ENCODE data around the gene HIPK2.

HIPK2 gene

GRCh38 chr7:139667377-139667776 is 110.4 kb downstream of the HIPK2 start:
- DNase-seq, result no peak

- no peak for DNase-seq
These were observed 111.3 kb downstream of the HIPK2 start for GRCh38 chr7:139666501-139666900.

GRCh38 chr7:139664434-139664833 is 113.4 kb downstream of the HIPK2 start:
- DNase-seq, result no peak

GRCh38 chr7:139663608-139664177 is 114.1 kb downstream of the HIPK2 start:
- no peak for DNase-seq

GRCh38 chr7:139661903-139662302 is 115.9 kb downstream of the HIPK2 start:
- no peak for DNase-seq

- DNase-seq, result no peak
These were observed 116.8 kb downstream of the HIPK2 start for GRCh38 chr7:139661043-139661440.

- DNase-seq, result no peak
These were observed 117.3 kb downstream of the HIPK2 start for GRCh38 chr7:139660317-139661042.

GRCh38 chr7:139659922-139660316 is 117.9 kb downstream of the HIPK2 start:
- DNase-seq, result no peak

- DNase-seq, result no peak
These were observed 118.7 kb downstream of the HIPK2 start for GRCh38 chr7:139658908-139659675.

- peak in 1 of 2 donors; percentile 39 for DNase-seq
These were observed 119.5 kb downstream of the HIPK2 start for GRCh38 chr7:139658296-139658695.

- no peak for DNase-seq
These were observed 120.1 kb downstream of the HIPK2 start for GRCh38 chr7:139657725-139658124.

- no peak for DNase-seq
These were observed 121.4 kb downstream of the HIPK2 start for GRCh38 chr7:139656387-139656786.

- no peak for DNase-seq
These were observed 122.5 kb downstream of the HIPK2 start for GRCh38 chr7:139655305-139655704.

- DNase-seq, result peak; percentile 31 to 55
These were observed 123.3 kb downstream of the HIPK2 start for GRCh38 chr7:139654276-139655181.

- DNase-seq, result no peak
These were observed 125.9 kb downstream of the HIPK2 start for GRCh38 chr7:139651914-139652313.

GRCh38 chr7:139651308-139651707 is 126.5 kb downstream of the HIPK2 start:
- no peak for DNase-seq

- no peak for DNase-seq
These were observed 127.2 kb downstream of the HIPK2 start for GRCh38 chr7:139650429-139651100.

- peak; percentile 83 to 88 for DNase-seq
These were observed 128.8 kb downstream of the HIPK2 start for GRCh38 chr7:139648941-139649425.

GRCh38 chr7:139648391-139648861 is 129.4 kb downstream of the HIPK2 start:
- DNase-seq, result peak in 1 of 2 donors; percentile 24

GRCh38 chr7:139647814-139648390 is 129.9 kb downstream of the HIPK2 start:
- DNase-seq, result no peak

- DNase-seq, result no peak
These were observed 130.7 kb downstream of the HIPK2 start for GRCh38 chr7:139647085-139647484.

- DNase-seq, result no peak
These were observed 131.2 kb downstream of the HIPK2 start for GRCh38 chr7:139646566-139646965.
